Stomach (tissue), 4 donors: Measurements from ENCODE around the gene NOXO1.

Experiments
- EP300 ChIP-seq: sonication (generic); formaldehyde crosslinking; IDR thresholded peaks from one replicate; pipeline ENCODE4 v1.6.1; 2017; ENCODE audit warnings: antibody characterized with exemption
- POLR2AphosphoS5 ChIP-seq, 3 donors: sonication (generic); formaldehyde crosslinking; IDR thresholded peaks; one replicate each; pipeline ENCODE4 v1.6.1; 2016; ENCODE audit warnings: antibody characterized with exemption in 3 of 3
- TF ChIP-seq, protein P1 (sequence below), 7 experiments: fragments of 450-650 bp in 4 of 7; fragments of 200-600 bp in 3 of 7; sonication (generic) in 3 of 7; IDR thresholded peaks; one replicate each; pipeline ENCODE4 v1.5.1; 2016 to 2019; ENCODE audit warnings: antibody characterized with exemption in 7 of 7, control low read depth in 2 of 7, mild to moderate bottlenecking in 1 of 7

DNA sequence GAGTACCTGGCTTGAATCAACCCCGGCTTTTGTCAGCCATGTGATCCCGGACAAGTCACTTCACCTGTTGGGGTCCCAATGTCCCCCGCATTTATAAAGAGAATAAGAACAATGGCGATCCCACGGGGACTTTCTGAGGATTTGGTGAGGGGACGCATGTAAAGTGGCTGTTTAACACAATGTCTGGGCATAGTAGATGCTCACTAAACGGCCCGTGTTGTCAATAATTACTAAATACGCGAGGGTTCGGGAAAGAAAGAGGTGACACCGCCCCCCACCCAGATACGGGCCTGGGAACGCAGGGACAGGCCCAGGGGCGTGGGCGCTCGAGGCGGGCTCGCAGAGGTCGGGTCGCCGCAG lies 10.3 kb upstream of the NOXO1 start:
- TF ChIP-seq, protein P1, sequence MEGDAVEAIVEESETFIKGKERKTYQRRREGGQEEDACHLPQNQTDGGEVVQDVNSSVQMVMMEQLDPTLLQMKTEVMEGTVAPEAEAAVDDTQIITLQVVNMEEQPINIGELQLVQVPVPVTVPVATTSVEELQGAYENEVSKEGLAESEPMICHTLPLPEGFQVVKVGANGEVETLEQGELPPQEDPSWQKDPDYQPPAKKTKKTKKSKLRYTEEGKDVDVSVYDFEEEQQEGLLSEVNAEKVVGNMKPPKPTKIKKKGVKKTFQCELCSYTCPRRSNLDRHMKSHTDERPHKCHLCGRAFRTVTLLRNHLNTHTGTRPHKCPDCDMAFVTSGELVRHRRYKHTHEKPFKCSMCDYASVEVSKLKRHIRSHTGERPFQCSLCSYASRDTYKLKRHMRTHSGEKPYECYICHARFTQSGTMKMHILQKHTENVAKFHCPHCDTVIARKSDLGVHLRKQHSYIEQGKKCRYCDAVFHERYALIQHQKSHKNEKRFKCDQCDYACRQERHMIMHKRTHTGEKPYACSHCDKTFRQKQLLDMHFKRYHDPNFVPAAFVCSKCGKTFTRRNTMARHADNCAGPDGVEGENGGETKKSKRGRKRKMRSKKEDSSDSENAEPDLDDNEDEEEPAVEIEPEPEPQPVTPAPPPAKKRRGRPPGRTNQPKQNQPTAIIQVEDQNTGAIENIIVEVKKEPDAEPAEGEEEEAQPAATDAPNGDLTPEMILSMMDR (IDR thresholded peaks at IDR 0.05), result no peak
- TF ChIP-seq EP300, result no peak
- TF ChIP-seq POLR2AphosphoS5 (IDR thresholded peaks at IDR 0.05), result no peak
